Raji (cell line): ENCODE measurements around the gene TDRD7.

Source experiments
- POLR2A ChIP-seq: IDR thresholded peaks from 2 replicates; pipeline ENCODE4 v1.6.1; 2011; ENCODE audit warnings: low read depth, low read length, control low read depth; ENCODE audit not compliant: insufficient read depth

Gene TDRD7

GRCh38 chr9:97478301-97478981 lies 66.5 kb downstream of the TDRD7 start:
- TF ChIP-seq POLR2A = no peak

GRCh38 chr9:97479496-97480159 lies 67.7 kb downstream of the TDRD7 start:
- no peak for TF ChIP-seq POLR2A

DNA sequence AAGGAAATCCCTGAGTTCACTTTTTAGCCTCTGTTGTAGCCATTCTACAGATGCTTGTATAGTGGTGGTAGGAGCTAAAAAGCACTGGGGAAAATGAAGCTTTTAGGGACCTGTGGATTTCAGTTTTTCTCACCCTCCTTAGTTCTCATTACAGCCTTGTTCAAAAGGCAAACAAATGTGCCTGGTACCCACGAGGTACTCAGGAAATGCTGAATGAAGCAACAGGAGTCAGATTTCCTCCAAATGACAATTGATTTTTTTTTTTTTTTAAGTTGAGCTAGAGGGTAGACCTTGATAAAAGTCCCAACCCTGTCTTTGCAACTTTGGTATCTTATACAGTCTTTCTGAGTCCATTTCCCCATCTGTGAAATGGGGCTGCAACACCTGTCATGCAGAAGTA lies 68.3 kb downstream of the TDRD7 start:
- TF ChIP-seq POLR2A = no peak

- TF ChIP-seq POLR2A = no peak
Measured at GRCh38 chr9:97480749-97481148, 68.9 kb downstream of the TDRD7 start.

DNA sequence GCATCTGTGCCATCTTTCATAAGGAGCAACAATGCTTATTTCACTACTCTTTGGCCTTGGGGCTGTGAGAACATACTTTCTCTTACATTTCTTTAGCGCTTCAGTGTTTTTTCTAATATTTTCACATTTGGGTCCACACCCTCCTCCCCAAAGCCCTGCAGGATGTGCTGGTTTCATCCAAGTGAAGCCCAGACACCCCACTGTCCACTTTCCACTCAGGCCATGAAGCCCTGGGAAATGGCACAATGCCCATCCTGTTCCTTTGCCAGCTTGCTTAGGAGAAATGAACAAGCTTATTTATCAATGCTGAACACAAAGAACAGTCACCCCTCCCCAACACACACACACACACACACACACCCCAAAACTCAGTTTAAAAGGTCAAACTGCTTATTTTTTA lies 72.2 kb downstream of the TDRD7 start:
- TF ChIP-seq POLR2A = no peak

- no peak for TF ChIP-seq POLR2A
Measured at GRCh38 chr9:97487107-97487506, 75.2 kb downstream of the TDRD7 start.

- no peak for TF ChIP-seq POLR2A
Measured at GRCh38 chr9:97487861-97488260, 76.0 kb downstream of the TDRD7 start.

- no peak for TF ChIP-seq POLR2A
Measured at GRCh38 chr9:97491216-97491999, 79.5 kb downstream of the TDRD7 start.

GRCh38 chr9:97500263-97500662 lies 88.4 kb downstream of the TDRD7 start:
- no peak for TF ChIP-seq POLR2A

- no peak for TF ChIP-seq POLR2A
Measured at GRCh38 chr9:97500765-97501176, 88.9 kb downstream of the TDRD7 start.

DNA sequence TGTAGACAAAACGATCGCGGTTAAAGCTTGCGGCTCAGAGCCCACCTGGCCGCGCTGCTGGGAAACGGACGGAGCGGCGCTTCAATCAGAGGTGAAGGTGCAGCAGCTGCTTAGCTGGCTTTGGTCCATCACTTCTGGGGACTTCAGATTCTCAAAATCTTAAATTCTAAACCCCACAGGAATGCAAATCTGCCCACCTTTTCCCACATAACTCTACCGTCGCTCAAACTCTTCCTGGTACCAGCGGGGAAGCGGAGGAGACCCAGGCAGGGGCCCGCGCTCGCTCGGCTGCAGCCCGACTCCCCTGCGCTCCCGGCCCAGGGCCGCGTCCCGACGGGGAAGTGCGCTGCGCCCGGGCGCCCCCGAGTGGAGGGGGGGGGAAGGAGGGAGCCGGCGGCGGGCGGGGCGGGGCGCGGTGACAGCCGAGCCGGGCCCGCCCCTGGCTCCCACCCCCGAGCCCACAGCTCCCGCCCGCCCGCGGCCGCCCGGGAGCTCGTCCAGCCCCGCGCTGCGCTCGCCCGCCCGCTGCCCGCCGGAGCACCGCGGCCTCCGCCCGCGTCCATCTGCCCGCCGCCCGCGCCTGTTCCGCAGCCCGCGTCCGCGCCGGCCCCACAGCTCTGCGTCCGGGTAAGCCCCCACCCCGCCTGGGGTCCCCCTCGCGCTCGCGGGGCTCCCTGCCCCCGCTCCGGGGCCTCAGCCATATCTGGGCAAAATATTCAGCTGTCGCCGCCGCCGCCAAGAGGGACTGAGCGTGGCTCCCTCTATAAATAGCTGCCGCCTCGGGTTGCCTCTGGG lies 89.5 kb downstream of the TDRD7 start, which contains the start of gene TMOD1:
Gene TMOD1 (plus strand): TSS at position 490 of the 795 bp plus-strand sequence. CDS start 22,523 bp downstream, outside the sequence.
- no peak for TF ChIP-seq POLR2A

- TF ChIP-seq POLR2A = no peak
Measured at GRCh38 chr9:97501972-97502221, 90.0 kb downstream of the TDRD7 start.

GRCh38 chr9:97502222-97502983 lies 90.5 kb downstream of the TDRD7 start:
- no peak for TF ChIP-seq POLR2A

DNA sequence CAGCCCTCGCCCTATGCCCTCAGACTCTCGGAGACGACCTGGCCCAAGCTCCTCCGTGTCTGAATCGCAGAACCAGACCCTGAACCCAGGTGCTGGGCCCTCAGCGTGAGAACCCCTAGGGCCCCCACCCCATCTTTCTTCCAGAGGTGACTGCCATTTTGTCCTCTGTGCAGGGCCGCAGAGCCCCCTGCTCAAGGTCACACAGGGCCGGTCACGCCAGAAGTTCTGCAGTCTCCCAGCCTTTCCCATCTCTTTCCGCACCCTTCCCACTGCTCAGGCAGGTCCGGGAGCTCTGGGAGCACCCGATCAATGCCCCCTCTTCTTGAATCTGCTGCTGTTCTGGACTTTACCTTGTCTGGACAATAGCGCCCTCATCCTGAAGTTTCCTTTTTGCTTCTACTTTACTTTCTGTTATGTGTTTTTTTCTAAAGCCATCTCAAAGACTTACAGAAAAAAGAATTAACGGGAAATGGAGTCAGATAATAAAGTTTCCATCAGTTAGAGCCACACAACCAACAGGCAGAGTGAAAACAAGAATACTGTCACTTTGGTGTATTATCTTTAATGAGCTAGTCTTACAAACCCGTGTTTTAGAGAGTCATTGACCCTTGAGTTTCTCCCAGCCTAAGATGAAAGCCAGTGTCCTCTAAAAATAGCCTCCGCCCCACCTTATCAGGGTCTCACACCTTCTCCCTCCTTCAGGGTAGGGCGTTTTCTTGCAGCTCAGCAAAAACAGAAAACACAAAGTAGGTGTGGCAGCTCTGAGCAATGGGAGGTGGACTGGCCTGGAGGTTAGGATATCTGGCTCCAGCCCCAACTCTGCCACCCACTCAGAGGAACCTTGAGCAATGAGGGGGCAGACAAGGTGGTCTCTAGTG lies 91.3 kb downstream of the TDRD7 start:
- no peak for TF ChIP-seq POLR2A
